ENCODE data around the gene DOCK6.

Gene DOCK6

DNA sequence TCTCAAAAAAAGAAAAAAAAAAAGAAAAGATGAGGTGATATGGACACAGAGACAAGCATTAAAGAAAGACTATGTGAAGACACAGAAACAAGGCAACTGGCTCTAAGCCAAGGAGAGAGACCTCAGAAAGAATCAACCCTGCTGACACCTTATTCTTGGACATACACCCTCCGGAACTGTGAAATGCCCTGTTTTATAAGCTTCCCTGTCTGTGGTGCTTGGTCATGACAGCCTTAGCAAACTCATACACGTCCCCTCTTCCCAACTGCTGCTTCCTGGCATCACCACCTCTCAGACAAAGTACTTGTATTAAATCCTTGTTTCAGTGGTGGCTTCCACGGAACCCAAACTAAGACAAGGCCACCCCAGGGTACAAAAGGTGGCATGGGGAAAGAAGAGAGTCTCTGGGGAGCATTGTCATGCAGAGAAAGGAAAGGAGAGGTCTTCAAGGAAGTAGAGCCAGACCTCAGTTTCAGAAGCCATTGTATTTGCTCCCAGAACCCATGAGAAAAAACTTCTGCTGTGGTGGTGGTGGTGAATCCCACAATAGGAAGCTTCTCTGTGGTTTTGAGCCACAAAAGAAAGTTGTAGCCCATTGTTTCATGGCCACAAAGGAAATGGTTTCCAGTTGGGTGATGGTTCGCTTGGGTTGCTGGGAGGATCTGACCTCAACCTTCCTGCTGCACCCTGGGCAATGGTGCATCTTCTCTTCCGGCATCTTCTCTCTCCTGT is 17.3 kb upstream of the DOCK6 start:
- peaks cover 5 to 53% (median 22%) of the 10 kb centered on the region in 11 experiments; a peak in 20 of 22 replicates for H4K20me1 ChIP-seq
- H3K27ac ChIP-seq, result no peak overlapping the region; a peak in 1 of 22 replicates
- no peak overlapping the region for H3K9ac ChIP-seq
- no peak for TF ChIP-seq Cebpa-rat (IDR thresholded peaks at IDR 0.05)
- H3K4me1 ChIP-seq, result peaks cover 16 to 25% (median 22%) of the 10 kb centered on the region in 10 experiments
- H3K4me3 ChIP-seq, result no peak overlapping the region
- no peaks in the 10 kb centered on the region for H3K36me3 ChIP-seq
- H3K27me3 ChIP-seq, result peaks cover 85 to 93% (median 89%) of the 10 kb centered on the region in 11 experiments
- H3K9me3 ChIP-seq (replicated peaks in 1 of 11), result peaks cover 10 to 18% (median 14%) of the 10 kb centered on the region in 11 experiments; a peak in 20 of 22 replicates
- peak overlapping the region; percentile 53 to 76 (median 68) for H3K4me2 ChIP-seq

- Histone ChIP-seq H3K4me2 (peak overlapping the region; percentile 53 to 76 (median 67); a peak in 18 of 22 replicates), H3K27ac (no peak overlapping the region), H3K4me1 (peaks cover 16 to 25% (median 22%) of the 10 kb centered on the region in 10 experiments), H3K9ac (no peak overlapping the region), H3K27me3 (peaks cover 85 to 93% (median 89%) of the 10 kb centered on the region in 11 experiments), H3K36me3 (no peaks in the 10 kb centered on the region), H3K4me3 (no peak overlapping the region), H3K9me3 (replicated peaks in 1 of 11) (peaks cover 10 to 24% (median 19%) of the 10 kb centered on the region in 11 experiments; a peak in 20 of 22 replicates), H4K20me1 (peaks cover 5 to 57% (median 22%) of the 10 kb centered on the region in 11 experiments; a peak in 20 of 22 replicates)
- TF ChIP-seq Cebpa-rat (IDR thresholded peaks at IDR 0.05), result no peak
These were observed 16.3 kb upstream of the DOCK6 start for GRCh38 chr19:11278670-11279069.

DNA sequence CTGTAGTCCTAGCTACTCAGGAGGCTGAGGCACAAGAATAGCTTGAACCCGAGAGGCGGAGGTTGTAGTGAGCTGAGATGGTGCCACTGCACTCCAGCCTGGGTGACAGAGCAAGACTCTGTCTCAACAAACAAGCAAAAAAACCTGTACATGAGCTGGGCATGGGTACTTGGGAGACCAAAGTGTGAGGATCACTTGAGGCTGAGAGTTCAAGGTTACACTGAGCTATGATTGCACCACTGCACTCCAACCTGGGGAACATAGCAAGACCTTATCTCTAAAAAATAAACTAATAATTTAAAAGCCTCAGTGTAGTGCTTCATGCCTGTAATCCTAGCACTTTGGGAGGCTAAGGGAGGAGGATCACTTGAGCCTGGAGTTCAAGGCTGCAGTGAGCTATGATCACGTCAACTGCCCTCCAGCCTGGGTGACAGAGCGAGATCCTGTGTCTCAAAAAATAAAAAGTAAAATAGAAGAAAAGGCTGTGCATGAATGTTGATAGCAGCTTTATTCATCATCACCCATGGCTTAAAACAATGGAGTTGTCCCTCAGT is 12.3 kb upstream of the DOCK6 start:
- Histone ChIP-seq H3K9me3 (replicated peaks in 1 of 11) (peaks cover 10 to 24% (median 19%) of the 10 kb centered on the region in 11 experiments; a peak in 20 of 22 replicates), H3K27ac (no peak overlapping the region), H3K9ac (no peak overlapping the region), H4K20me1 (peaks cover 3 to 24% (median 13%) of the 10 kb centered on the region in 11 experiments; a peak in 20 of 22 replicates), H3K4me1 (peaks cover 9 to 16% (median 13%) of the 10 kb centered on the region in 10 experiments), H3K36me3 (no peaks in the 10 kb centered on the region), H3K27me3 (peaks cover 54 to 97% (median 81%) of the 10 kb centered on the region in 11 experiments), H3K4me3 (no peak overlapping the region), H3K4me2 (no peak overlapping the region)
- no peak for TF ChIP-seq Cebpa-rat (IDR thresholded peaks at IDR 0.05)

DNA sequence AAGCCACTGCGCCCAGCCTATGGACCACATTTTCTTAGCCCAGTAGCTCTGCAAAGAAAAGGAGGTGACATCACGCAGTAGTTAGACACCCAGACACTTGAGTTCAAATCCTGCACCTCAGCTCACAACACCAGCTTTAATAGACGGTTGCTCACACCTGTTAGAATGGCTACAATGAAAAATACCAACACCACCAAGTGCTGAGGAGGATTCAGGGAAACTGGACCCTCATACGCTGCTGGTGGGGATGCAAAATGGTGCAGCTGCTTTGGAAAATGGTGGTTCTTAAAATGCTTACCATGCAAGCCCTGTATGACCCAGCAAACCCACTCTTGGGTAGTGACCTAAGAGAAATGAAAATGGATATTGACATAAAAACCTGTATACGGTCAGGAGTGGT is 11.7 kb upstream of the DOCK6 start:
- H3K9me3 ChIP-seq (replicated peaks in 1 of 11), result peaks cover 10 to 24% (median 19%) of the 10 kb centered on the region in 11 experiments; a peak in 20 of 22 replicates
- no peak overlapping the region for H3K4me2 ChIP-seq
- TF ChIP-seq Cebpa-rat (IDR thresholded peaks at IDR 0.05), result no peak
- no peak overlapping the region for H3K9ac ChIP-seq
- H3K27me3 ChIP-seq, result peaks cover 57 to 97% (median 83%) of the 10 kb centered on the region in 11 experiments
- no peak overlapping the region for H3K27ac ChIP-seq
- no peak overlapping the region for H3K4me3 ChIP-seq
- peaks cover 7 to 14% (median 11%) of the 10 kb centered on the region in 10 experiments for H3K4me1 ChIP-seq
- H3K36me3 ChIP-seq, result no peaks in the 10 kb centered on the region
- H4K20me1 ChIP-seq, result peaks cover 0 to 23% (median 7%) of the 10 kb centered on the region in 11 experiments; a peak in 20 of 22 replicates

GRCh38 chr19:11273296-11273695 is 11.0 kb upstream of the DOCK6 start:
- Histone ChIP-seq H3K27me3 (peaks cover 57 to 97% (median 83%) of the 10 kb centered on the region in 11 experiments), H4K20me1 (peaks cover 0 to 23% (median 2%) of the 10 kb centered on the region in 11 experiments; a peak in 8 of 22 replicates), H3K4me2 (no peak overlapping the region), H3K27ac (no peak overlapping the region), H3K4me1 (peaks cover 6 to 11% (median 9%) of the 10 kb centered on the region in 10 experiments; a peak in 15 of 20 replicates), H3K36me3 (no peaks in the 10 kb centered on the region), H3K4me3 (no peak overlapping the region), H3K9ac (no peak overlapping the region), H3K9me3 (replicated peaks in 1 of 11) (peaks cover 10 to 24% (median 19%) of the 10 kb centered on the region in 11 experiments; a peak in 20 of 22 replicates)
- no peak for TF ChIP-seq Cebpa-rat (IDR thresholded peaks at IDR 0.05)

DNA sequence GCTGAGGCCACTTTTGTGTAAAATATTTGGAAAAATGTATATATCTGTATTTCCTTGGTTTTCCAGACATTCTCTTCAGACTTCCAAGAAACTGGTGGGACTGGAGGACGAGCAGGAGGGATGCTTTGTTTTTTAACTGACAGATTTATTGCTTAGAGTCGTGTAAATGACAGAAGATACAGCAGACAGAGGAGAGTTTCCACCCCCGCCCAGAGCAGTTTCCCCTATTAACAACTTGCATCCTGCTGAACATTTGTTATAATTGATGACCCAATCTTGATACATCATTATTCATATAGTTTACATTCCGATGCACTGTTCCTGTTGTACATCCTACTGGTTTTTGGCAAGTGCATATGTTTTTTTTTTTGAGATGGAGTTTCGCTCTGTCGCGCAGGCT is 7.1 kb upstream of the DOCK6 start:
- H3K9ac ChIP-seq, result no peak overlapping the region
- no peak overlapping the region for H3K4me3 ChIP-seq
- no peaks in the 10 kb centered on the region for H3K36me3 ChIP-seq
- H4K20me1 ChIP-seq, result peaks cover 0 to 46% (median 0%) of the 10 kb centered on the region in 11 experiments; a peak in 12 of 22 replicates
- TF ChIP-seq Cebpa-rat (IDR thresholded peaks at IDR 0.05), result no peak
- H3K27me3 ChIP-seq, result peaks cover 57 to 98% (median 85%) of the 10 kb centered on the region in 11 experiments
- peak overlapping the region; percentile 2 to 38 (median 23); a peak in 14 of 22 replicates for H3K4me2 ChIP-seq
- H3K4me1 ChIP-seq, result peaks cover 6 to 21% (median 9%) of the 10 kb centered on the region in 10 experiments; a peak in 14 of 20 replicates
- H3K27ac ChIP-seq, result no peak overlapping the region
- peaks cover 0 to 7% (median 6%) of the 10 kb centered on the region in 11 experiments; a peak in 4 of 22 replicates for H3K9me3 ChIP-seq (replicated peaks in 1 of 11)

GRCh38 chr19:11268783-11269267 is 6.5 kb upstream of the DOCK6 start:
- Histone ChIP-seq H3K36me3 (no peaks in the 10 kb centered on the region), H3K9me3 (replicated peaks in 1 of 11) (peaks cover 0 to 1% (median under 1%) of the 10 kb centered on the region in 11 experiments; a peak in 2 of 22 replicates), H3K9ac (no peak overlapping the region; a peak in 1 of 22 replicates), H3K4me3 (no peak overlapping the region), H3K27ac (no peak overlapping the region), H3K27me3 (peaks cover 52 to 97% (median 83%) of the 10 kb centered on the region in 11 experiments), H3K4me1 (peaks cover 6 to 24% (median 9%) of the 10 kb centered on the region in 10 experiments; a peak in 14 of 20 replicates), H4K20me1 (peaks cover 0 to 42% (median 0%) of the 10 kb centered on the region in 11 experiments; a peak in 12 of 22 replicates), H3K4me2 (peak overlapping the region; percentile 2 to 38 (median 23); a peak in 14 of 22 replicates)
- TF ChIP-seq Cebpa-rat (IDR thresholded peaks at IDR 0.05), result no peak

GRCh38 chr19:11267316-11268085 is 5.2 kb upstream of the DOCK6 start:
- peaks cover 64 to 99% (median 88%) of the 10 kb centered on the region in 11 experiments for H3K27me3 ChIP-seq
- H3K4me2 ChIP-seq, result no peak overlapping the region
- H3K9ac ChIP-seq, result no peak overlapping the region
- H3K9me3 ChIP-seq (replicated peaks in 1 of 11), result no peaks in the 10 kb centered on the region
- no peaks in the 10 kb centered on the region for H3K36me3 ChIP-seq
- H3K4me3 ChIP-seq, result no peak overlapping the region
- peak in 3 of 11 experiments; percentile 9 to 34 (median 31); a peak in 1 of 22 replicates for TF ChIP-seq Cebpa-rat (IDR thresholded peaks at IDR 0.05)
- H4K20me1 ChIP-seq, result peaks cover 0 to 45% (median 0%) of the 10 kb centered on the region in 11 experiments; a peak in 12 of 22 replicates
- no peak overlapping the region for H3K27ac ChIP-seq
- H3K4me1 ChIP-seq, result peaks cover 6 to 24% (median 9%) of the 10 kb centered on the region in 10 experiments; a peak in 15 of 20 replicates
